Keratinocyte (primary cell): Measurements from ENCODE around the gene IL7R. TPM values are rescaled to one million over a fixed set of nuclear protein-coding genes. Genes with fewer than 3 reads are reported as not detected.

Experiments
- DNase-seq: peaks from one replicate; pipeline ENCODE4 v3.0.0-alpha.2; 2011; ENCODE audit warnings: low read depth, missing footprints, low spot score
- FAIRE-seq: peaks from 2 replicates; lab custom pipeline; 2011; peaks lifted over from hg19 to GRCh38; lab: Jason Lieb, UNC
- H2AFZ ChIP-seq: 2 replicates; pipeline ENCODE4 v1.6.0; 2012; ENCODE audit warnings: low read length, control low read depth, inconsistent platforms; ENCODE audit not compliant: control insufficient read depth
- H3K27ac ChIP-seq: 2 replicates; pipeline ENCODE4 v1.5.1; 2011; ENCODE audit warnings: low read length; ENCODE audit not compliant: control insufficient read depth, insufficient read depth
- H3K27me3 ChIP-seq: 3 replicates; pipeline ENCODE4 v1.6.0; 2011; ENCODE audit warnings: low read length; ENCODE audit not compliant: control insufficient read depth, insufficient read depth; ENCODE audit errors: extremely low read depth
- H3K36me3 ChIP-seq, 2 experiments: 2 replicates in 1 of 2; 3 replicates in 1 of 2; pipeline ENCODE4 v1.5.1; 2011; ENCODE audit warnings: low read length in 2 of 2, mild to moderate bottlenecking in 1 of 2; ENCODE audit not compliant: control insufficient read depth in 2 of 2, insufficient read depth in 2 of 2; ENCODE audit errors: extremely low read depth in 1 of 2
- H3K4me1 ChIP-seq: 3 replicates; pipeline ENCODE4 v1.5.1; 2011; ENCODE audit warnings: low read length; ENCODE audit not compliant: control insufficient read depth, insufficient read depth; ENCODE audit errors: extremely low read depth
- H3K4me2 ChIP-seq: 3 replicates; pipeline ENCODE4 v1.6.0; 2011; ENCODE audit warnings: low read depth, low read length; ENCODE audit not compliant: control insufficient read depth, insufficient read depth; ENCODE audit errors: extremely low read depth
- H3K4me3 ChIP-seq, 3 experiments: fragments of 200-600 bp in 1 of 3; sonication (generic) in 1 of 3; 2 replicates in 2 of 3; 3 replicates in 1 of 3; pipeline ENCODE4 v1.5.1; 2011 to 2016; ENCODE audit warnings: low read length in 3 of 3, mild to moderate bottlenecking in 3 of 3, control low read depth in 2 of 3, inconsistent platforms in 1 of 3, low read depth in 1 of 3, mixed read lengths in 1 of 3, mixed run types in 1 of 3, moderate library complexity in 1 of 3; ENCODE audit not compliant: control insufficient read depth in 2 of 3, insufficient read depth in 2 of 3; ENCODE audit errors: extremely low read depth in 1 of 3
- H3K79me2 ChIP-seq: 2 replicates; pipeline ENCODE4 v1.6.0; 2012; ENCODE audit warnings: low read length; ENCODE audit not compliant: control insufficient read depth, insufficient read depth
- H3K9ac ChIP-seq: 3 replicates; pipeline ENCODE4 v1.6.0; 2011; ENCODE audit warnings: low read length; ENCODE audit not compliant: control insufficient read depth, insufficient read depth; ENCODE audit errors: extremely low read depth
- H3K9me1 ChIP-seq: 3 replicates; pipeline ENCODE4 v1.6.0; 2011; ENCODE audit warnings: low read length; ENCODE audit not compliant: control insufficient read depth, insufficient read depth; ENCODE audit errors: extremely low read depth
- H3K9me3 ChIP-seq: 2 replicates; pipeline ENCODE4 v1.5.1; 2012; ENCODE audit warnings: low read depth, low read length; ENCODE audit not compliant: control insufficient read depth
- H4K20me1 ChIP-seq: 3 replicates; pipeline ENCODE4 v1.6.0; 2011; ENCODE audit warnings: low read length; ENCODE audit not compliant: control insufficient read depth, insufficient read depth; ENCODE audit errors: extremely low read depth
- CTCF ChIP-seq, 3 experiments: IDR thresholded peaks in 1 of 3; conservative IDR thresholded peaks in 1 of 3; optimal IDR thresholded peaks in 1 of 3; 2 replicates in 2 of 3; 3 replicates in 1 of 3; pipeline versions ENCODE3 to v1.5.1; 2011; ENCODE audit warnings: low read length in 3 of 3, mild to moderate bottlenecking in 3 of 3, moderate library complexity in 2 of 3, control low read depth in 1 of 3, inconsistent platforms in 1 of 3; ENCODE audit not compliant: insufficient read depth in 2 of 3; ENCODE audit errors: extremely low read depth in 1 of 3
- EZH2 ChIP-seq: IDR thresholded peaks from one replicate; pipeline ENCODE4 v1.6.1; 2012; ENCODE audit warnings: inconsistent platforms, mild to moderate bottlenecking, low read length, moderate library complexity
- dilution Hi-C: fragments of 300-500 bp; cut with MboI; formaldehyde crosslinking; loops from one replicate; pipeline ENCODE4 v1.7.0; 2020; ENCODE audit warnings: low sequenced_read_pairs; ENCODE audit not compliant: extremely low pct_ligation_motif_present
- polyA plus RNA-seq, 5 experiments: library from polyadenylated mRNA; depleted of rRNA in 3 of 5; stranded (reverse) in 3 of 5; stranded (forward) in 1 of 5; unstranded in 1 of 5; fragments of >200 nt; gene quantifications; 1 replicate in 1 of 5; 2 replicates in 3 of 5; 3 replicates in 1 of 5; pipeline versions ENCODE4 v1.2.1 to v1.2.3, GENCODE V29; 2011 to 2012; ENCODE audit warnings: missing spikeins in 2 of 5, low read depth in 1 of 5, low replicate concordance in 1 of 5

The IL7R gene
- polyA plus RNA-seq, 1 donor (not counting 4 experiments of a cell fraction or from before 2014, with no cell fraction given), result 4.7 TPM

GRCh38 chr5:35886381-35886780, 29.7 kb downstream of the IL7R start:
- Histone ChIP-seq H3K27ac (no peak overlapping the region), H3K27me3 (no peaks in the 10 kb centered on the region), H3K79me2 (no peaks in the 10 kb centered on the region), H3K9ac (no peak overlapping the region), H3K4me3 (no peak overlapping the region), H4K20me1 (no peaks in the 10 kb centered on the region), H2AFZ (no peak overlapping the region), H3K9me1 (no peaks in the 10 kb centered on the region), H3K4me1 (peaks cover 20% of the 10 kb centered on the region), H3K9me3 (no peaks in the 10 kb centered on the region), H3K36me3 (no peaks in the 10 kb centered on the region), H3K4me2 (no peak overlapping the region)
- DNase-seq (no peak), FAIRE-seq (no peak)
- no peak for TF ChIP-seq CTCF (optimal IDR thresholded peaks at IDR 0.05 in 1 of 3, IDR thresholded peaks at IDR 0.05 in 1 of 3, conservative IDR thresholded peaks at IDR 0.05 in 1 of 3; ENCODE audit: extremely low read depth in 1 of 3, insufficient read depth in 2 of 3, low read length in 3 of 3)
- no peak for TF ChIP-seq EZH2
- dilution Hi-C loops, result no loop called here

GRCh38 chr5:35887321-35888100, 30.8 kb downstream of the IL7R start:
- DNase-seq, result no peak
- H3K79me2 ChIP-seq, result no peaks in the 10 kb centered on the region
- H3K9me3 ChIP-seq, result no peaks in the 10 kb centered on the region
- no peaks in the 10 kb centered on the region for H3K36me3 ChIP-seq
- no peaks in the 10 kb centered on the region for H3K27me3 ChIP-seq
- no peaks in the 10 kb centered on the region for H4K20me1 ChIP-seq
- peaks cover 20% of the 10 kb centered on the region for H3K4me1 ChIP-seq
- no peak overlapping the region for H3K4me2 ChIP-seq
- dilution Hi-C loops, result no loop called here
- H3K9ac ChIP-seq, result no peak overlapping the region
- TF ChIP-seq CTCF (optimal IDR thresholded peaks at IDR 0.05 in 1 of 3, IDR thresholded peaks at IDR 0.05 in 1 of 3, conservative IDR thresholded peaks at IDR 0.05 in 1 of 3; ENCODE audit: extremely low read depth in 1 of 3, insufficient read depth in 2 of 3, low read length in 3 of 3) (no peak), EZH2 (no peak)
- no peak overlapping the region for H2AFZ ChIP-seq
- H3K27ac ChIP-seq, result no peak overlapping the region
- H3K4me3 ChIP-seq, result no peak overlapping the region
- peak; percentile 44 for FAIRE-seq
- no peaks in the 10 kb centered on the region for H3K9me1 ChIP-seq
